PC-9 (cell line): Measurements from ENCODE around the gene GNRHR.

Experiments
- CTCF ChIP-seq: fragments of 200-600 bp; sonication (generic); conservative IDR thresholded peaks from 2 replicates; pipeline ENCODE4 v1.6.1; 2017; ENCODE audit warnings: mixed run types, antibody characterized with exemption, mild to moderate bottlenecking, moderate library complexity
- EZH2 ChIP-seq: fragments of 200-600 bp; sonication (generic); IDR thresholded peaks from 2 replicates; pipeline ENCODE4 v1.8.0; 2017; ENCODE audit warnings: antibody characterized with exemption, low read depth

GRCh38 chr4:67721770-67722597, 32.2 kb downstream of the GNRHR start:
- TF ChIP-seq CTCF (no peak), EZH2 (no peak)
